Measurements from ENCODE around the gene NUP107.
"Not testable (repeated sequence)": the region's sequence is repeated elsewhere in the genome, so short reads cannot be mapped to it uniquely, and the experiment has no call there.

NUP107 gene

GRCh38 chr12:68686595-68687521 lies at the start of gene NUP107:
NUP107 (plus strand) TSS chr12:68686978; CDS start chr12:68687066, 88 bp downstream.
- Mint-ChIP-seq H3K4me3 (peak within 1 kb of the TSS; percentile 98), H3K27me3 (ENCODE audit: low read depth, poor library complexity) (no peaks in the 10 kb centered on the region), H3K4me1 (peaks cover 32% of the 10 kb centered on the region)

GRCh38 chr12:68637439-68637838 lies 49.3 kb upstream of the NUP107 start:
- H3K4me3 Mint-ChIP-seq; H3K27ac Mint-ChIP-seq; DNase-seq; H3K27me3 Mint-ChIP-seq (ENCODE audit: low read depth, poor library complexity); H3K9me3 Mint-ChIP-seq: not testable (repeated sequence)
- peaks cover 22% of the 10 kb centered on the region for H3K36me3 Mint-ChIP-seq (ENCODE audit: low read depth)
- H3K4me1 Mint-ChIP-seq, result peaks cover 11% of the 10 kb centered on the region

More at GRCh38 chr12:68686595-68687521, at the start of gene NUP107:
- TF ChIP-seq CTCF (IDR thresholded peaks at IDR 0.05), result no peak
- H3K27ac Mint-ChIP-seq, result peak within 1 kb of the TSS; percentile 98
- peak; percentile 98 for DNase-seq
- H3K36me3 Mint-ChIP-seq (ENCODE audit: low read depth), result peaks cover 13% of the 10 kb centered on the region
- H3K9me3 Mint-ChIP-seq, result no peaks in the 10 kb centered on the region

- Mint-ChIP-seq H3K27me3 (ENCODE audit: low read depth, poor library complexity) (no peaks in the 10 kb centered on the region), H3K27ac (no peak overlapping the region), H3K36me3 (ENCODE audit: low read depth) (peaks cover 29% of the 10 kb centered on the region), H3K4me1 (peaks cover 8% of the 10 kb centered on the region), H3K9me3 (no peaks in the 10 kb centered on the region), H3K4me3 (no peak overlapping the region)
- DNase-seq, result no peak
- TF ChIP-seq CTCF (IDR thresholded peaks at IDR 0.05), result no peak
These were observed 48.6 kb upstream of the NUP107 start for GRCh38 chr12:68638171-68638570.

GRCh38 chr12:68638721-68639395 lies 47.9 kb upstream of the NUP107 start:
- H3K27ac Mint-ChIP-seq, result no peak overlapping the region
- peaks cover 2% of the 10 kb centered on the region for H3K4me1 Mint-ChIP-seq
- H3K27me3 Mint-ChIP-seq (ENCODE audit: low read depth, poor library complexity), result no peaks in the 10 kb centered on the region
- no peak for TF ChIP-seq CTCF (IDR thresholded peaks at IDR 0.05)
- no peaks in the 10 kb centered on the region for H3K9me3 Mint-ChIP-seq
- DNase-seq, result no peak
- peaks cover 32% of the 10 kb centered on the region for H3K36me3 Mint-ChIP-seq (ENCODE audit: low read depth)
- no peak overlapping the region for H3K4me3 Mint-ChIP-seq

GRCh38 chr12:68639396-68639767 lies 47.4 kb upstream of the NUP107 start:
- Mint-ChIP-seq H3K36me3 (ENCODE audit: low read depth) (peaks cover 36% of the 10 kb centered on the region), H3K27me3 (ENCODE audit: low read depth, poor library complexity) (no peaks in the 10 kb centered on the region), H3K9me3 (no peaks in the 10 kb centered on the region), H3K27ac (no peak overlapping the region), H3K4me3 (no peak overlapping the region), H3K4me1 (no peaks in the 10 kb centered on the region)
- DNase-seq, result no peak
- TF ChIP-seq CTCF (IDR thresholded peaks at IDR 0.05), result no peak

GRCh38 chr12:68641138-68641537 lies 45.6 kb upstream of the NUP107 start:
- Mint-ChIP-seq H3K4me3 (no peak overlapping the region), H3K4me1 (no peaks in the 10 kb centered on the region), H3K27me3 (ENCODE audit: low read depth, poor library complexity) (no peaks in the 10 kb centered on the region), H3K9me3 (no peaks in the 10 kb centered on the region), H3K27ac (no peak overlapping the region), H3K36me3 (ENCODE audit: low read depth) (peaks cover 28% of the 10 kb centered on the region)
- no peak for TF ChIP-seq CTCF (IDR thresholded peaks at IDR 0.05)
- no peak for DNase-seq

All from nephron progenitor cell (in vitro differentiated cells).